T-helper 2 cell treated with Interferon-gamma antibody and Interleukin-4, amounts not matched to agents 100 ng/mL and 5 ng/mL, for 36 hours (primary cell): ENCODE results near the gene CCDC57. TPM values are rescaled to one million over a fixed set of nuclear protein-coding genes. Genes with fewer than 3 reads are reported as not detected.
"Not testable (repeated sequence)": the region's sequence is repeated elsewhere in the genome, so short reads cannot be mapped to it uniquely, and the experiment has no call there.

ENCODE experiments used
- intact Hi-C: fragments of 100-400 bp; cut with micrococcal nuclease; formaldehyde crosslinking; loops from one replicate; pipeline ENCODE4 v1.15.1; 2023
- total RNA-seq: library from RNA; stranded (reverse); gene quantifications from 2 replicates; pipeline ENCODE4 v1.2.3, GENCODE V29; 2022

The CCDC57 gene
- total RNA-seq, 1 donor from 2014 or later: 59.0 TPM

DNA sequence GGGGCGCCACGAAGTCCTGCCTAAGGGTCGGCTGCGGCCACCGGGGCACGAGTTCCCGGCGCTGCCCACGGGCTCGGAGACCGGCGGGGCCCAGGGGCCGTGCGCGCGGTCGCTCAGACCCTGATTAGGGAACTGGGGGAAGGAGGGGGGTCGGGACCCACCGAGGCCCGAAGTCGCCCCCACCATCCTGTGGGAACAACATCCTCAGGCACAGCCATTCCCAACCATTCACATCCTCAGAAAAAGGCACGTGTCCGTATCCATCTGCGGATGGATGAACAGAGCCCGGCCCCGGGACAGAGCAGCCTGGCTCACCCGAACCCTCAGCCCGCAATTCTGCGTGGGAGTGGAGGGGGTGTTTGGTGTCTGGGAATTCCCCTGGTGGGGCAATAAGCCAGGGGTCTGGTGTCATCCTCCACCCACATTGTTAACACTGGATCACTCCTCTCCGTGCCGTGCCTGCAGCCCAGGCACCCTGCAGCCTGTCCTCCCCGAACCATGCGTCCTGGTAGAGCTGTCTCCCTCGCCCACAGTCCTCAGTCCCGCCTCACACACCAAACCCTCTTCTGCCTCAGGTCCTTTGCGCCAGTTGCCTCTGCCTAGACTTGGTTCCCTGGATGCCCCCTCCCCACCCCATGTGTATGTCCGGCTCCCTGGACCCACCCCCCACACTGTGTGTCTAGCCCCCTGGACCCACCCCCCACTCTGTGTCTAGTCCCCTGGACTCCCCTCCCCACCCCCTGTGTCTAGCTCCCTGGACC lies 789 bp upstream of the CCDC57 start:
- intact Hi-C loops: no loop called here

GRCh38 chr17:82210655-82211054 lies 2.0 kb downstream of the CCDC57 start:
- intact Hi-C loops: not testable (repeated sequence)

GRCh38 chr17:82205720-82206508 lies 6.7 kb downstream of the CCDC57 start:
- intact Hi-C loops: no loop called here

GRCh38 chr17:82204831-82205719 lies 7.6 kb downstream of the CCDC57 start:
- intact Hi-C loops: no loop called here

DNA sequence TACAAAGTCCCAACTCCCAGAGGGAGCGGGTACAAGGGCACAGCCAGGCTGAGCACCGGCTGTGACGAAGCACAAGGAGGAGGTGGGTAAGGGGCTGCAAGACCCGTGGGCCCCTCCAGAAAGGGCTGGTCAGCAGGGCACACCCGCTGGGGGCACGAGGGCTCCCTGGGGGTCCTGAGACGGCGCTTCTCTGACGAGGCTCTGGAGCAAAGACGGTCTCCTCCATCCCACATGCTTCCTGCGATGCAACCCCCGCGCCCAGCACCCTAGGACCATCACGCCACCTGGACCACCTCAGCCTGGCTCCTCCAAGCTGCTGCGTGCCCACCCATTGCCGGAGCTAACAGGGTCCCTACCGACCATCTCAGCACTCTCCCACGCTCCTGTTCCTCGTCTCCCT lies 8.7 kb downstream of the CCDC57 start:
- intact Hi-C loops: no loop called here

GRCh38 chr17:82202981-82203380 lies 9.7 kb downstream of the CCDC57 start:
- intact Hi-C loops: no loop called here

DNA sequence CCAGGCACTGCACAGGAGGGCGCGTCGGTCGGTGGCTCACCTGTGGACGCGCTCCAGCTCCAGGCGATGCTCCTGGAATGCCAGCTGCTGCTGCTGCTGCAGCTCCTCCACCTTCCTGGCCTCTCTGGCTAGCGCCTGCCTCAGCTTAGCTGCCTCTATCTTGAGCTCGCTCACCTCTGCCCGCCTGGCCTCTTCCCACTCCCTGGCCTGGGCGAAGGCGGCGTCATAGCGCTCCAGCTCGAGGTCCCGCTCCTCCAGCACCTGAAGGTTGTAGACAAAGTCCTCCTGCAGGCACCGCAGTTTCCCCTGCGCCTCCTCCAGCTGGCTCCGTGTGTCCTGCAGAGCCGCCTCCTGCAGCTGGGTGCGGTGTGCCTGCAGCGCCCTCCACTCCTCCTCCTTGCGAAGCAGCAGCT lies 11.1 kb downstream of the CCDC57 start:
- intact Hi-C loops: loop anchor here (2.0 kb wide), 1 partner anchor 75 kb away; no protein-coding TSS in a partner anchor

DNA sequence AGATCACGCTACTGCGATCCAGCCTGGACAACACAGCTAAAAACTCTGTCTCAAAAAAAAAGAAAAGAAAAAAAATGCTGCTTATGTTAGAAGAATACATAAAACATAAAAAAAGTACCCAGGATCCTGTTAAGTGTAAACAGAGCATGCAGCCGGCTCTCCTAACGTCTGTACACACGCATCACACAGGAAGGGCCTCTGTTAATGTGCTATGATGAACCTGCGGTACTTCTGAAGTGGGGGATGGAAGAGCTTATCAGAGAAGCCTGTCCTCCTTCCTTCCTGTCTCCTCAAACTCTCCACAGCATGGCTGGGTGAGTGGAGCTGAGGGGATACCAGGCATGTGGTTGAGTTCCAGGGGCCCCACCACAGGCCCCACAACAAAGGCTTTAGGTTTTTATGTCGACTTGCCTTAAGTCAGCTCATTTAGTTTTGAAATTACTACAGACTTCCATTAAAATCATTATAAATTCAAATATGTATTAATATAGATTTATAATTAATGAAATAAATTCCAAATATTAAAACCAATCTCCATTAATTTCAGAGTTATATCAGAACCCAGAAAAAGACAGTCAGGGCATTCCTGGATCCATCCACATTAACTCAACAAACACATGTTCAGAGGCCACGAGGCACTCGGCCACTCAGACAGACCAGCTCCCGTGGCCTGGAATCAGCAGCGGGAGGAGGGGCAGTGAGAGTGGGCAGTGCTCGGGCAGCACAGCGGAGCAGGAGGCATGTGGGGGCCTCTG lies 11.7 kb downstream of the CCDC57 start:
- intact Hi-C loops: loop anchor here (2.0 kb wide), 1 partner anchor 74 kb away; no protein-coding TSS in a partner anchor

DNA sequence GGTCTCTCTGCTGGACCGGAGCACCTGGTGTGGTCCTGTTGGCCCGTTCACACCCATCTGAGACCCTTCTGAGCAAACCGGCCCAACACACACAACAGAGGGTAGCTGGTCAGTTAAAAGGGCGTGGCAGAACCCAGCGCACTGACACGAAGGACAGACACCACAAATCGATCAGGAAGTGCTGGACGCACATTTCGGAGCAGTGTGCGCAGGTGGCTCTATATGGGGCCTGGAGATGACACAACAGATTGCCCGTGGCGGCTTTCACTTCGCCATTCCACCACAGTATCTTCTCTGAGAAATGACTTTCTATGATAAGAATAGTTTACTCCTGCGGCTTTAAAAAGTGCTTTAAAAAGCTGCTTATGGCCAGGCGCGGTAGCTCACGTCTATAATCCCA lies 12.5 kb downstream of the CCDC57 start:
- intact Hi-C loops: loop anchor here (2.0 kb wide), 1 partner anchor 73 kb away; no protein-coding TSS in a partner anchor

DNA sequence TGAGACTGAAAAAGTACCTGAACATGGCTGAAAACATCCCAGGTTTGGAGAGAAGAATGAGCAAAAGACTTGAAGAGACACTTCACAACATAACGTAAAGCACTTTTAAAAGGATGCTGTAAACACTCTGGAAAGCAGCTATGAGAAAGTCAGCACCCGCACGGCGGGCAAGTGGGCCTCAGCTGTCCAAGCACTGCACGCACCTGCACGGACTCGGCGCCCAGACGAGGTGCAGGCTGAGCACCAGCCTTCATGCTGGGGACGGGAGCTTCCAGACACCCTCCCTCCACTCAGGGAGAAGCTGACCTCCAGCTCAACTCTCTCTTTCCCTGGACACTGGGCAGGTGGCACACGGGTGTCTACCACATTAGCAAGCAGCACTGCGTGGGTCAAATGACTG lies 13.1 kb downstream of the CCDC57 start:
- intact Hi-C loops: no loop called here

DNA sequence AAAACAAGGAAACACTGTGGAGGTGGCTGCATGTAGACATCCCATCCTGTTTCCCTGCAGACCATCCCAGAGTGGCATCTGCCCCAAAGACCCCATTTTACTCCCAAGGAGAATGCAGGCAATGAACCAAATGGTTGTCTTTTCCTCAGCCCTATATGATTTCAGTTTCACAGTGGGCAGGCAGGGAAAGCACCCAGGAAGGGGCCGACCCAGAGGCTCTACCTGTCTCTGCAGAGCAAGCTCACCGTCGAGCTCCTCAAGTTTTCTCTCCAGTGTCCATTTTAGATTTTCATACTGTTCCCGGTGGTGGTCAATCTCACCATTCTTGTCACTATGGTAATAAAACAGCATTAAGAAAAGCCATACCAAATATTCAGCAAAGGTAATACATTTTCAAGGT lies 14.6 kb downstream of the CCDC57 start:
- intact Hi-C loops: no loop called here

DNA sequence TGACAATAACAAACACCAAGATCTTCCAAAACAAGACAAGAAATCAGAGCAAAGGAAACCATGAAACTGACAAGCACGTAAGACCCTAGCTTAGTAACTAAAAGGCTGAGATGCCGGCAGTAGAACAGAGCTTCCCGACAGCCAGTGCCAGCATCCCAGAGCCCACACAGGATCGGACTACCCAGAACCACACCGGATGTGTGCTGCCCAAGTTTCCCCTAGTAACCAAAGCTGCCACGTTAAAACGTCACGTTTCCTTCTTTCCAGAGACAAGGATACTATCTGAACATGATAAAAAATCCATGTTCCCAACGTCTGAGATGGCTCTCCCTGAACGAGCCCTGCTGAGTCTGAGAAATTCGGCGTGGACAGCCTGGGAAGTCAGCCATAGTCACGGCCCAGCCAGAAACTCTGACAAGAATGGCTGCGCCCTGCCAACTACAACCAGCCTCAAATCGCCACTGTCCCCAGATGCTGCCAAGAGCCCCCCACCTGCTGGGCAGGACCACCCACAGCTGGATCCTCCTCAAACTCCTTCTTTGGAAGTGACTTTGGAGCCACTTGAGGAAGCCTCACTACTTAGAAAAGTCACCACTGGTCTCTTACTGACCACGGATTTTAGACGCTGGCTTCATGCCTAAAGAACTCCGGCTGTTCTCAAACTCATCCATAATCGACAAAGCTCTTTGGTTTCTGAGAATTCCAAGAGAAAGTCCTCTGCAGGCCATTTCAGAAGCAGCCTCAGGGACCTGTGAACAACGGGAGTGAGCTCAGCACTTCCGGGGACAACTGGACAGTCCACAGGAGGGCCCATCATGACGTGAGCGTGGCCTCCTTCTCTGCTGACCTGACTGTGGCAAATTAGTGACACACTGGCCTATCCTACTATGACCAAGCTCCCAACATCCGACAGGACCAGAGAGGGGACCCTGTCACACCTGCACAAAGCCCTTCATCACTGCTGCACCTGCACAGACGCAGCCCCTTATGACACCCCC lies 16.7 kb downstream of the CCDC57 start:
- intact Hi-C loops: no loop called here

DNA sequence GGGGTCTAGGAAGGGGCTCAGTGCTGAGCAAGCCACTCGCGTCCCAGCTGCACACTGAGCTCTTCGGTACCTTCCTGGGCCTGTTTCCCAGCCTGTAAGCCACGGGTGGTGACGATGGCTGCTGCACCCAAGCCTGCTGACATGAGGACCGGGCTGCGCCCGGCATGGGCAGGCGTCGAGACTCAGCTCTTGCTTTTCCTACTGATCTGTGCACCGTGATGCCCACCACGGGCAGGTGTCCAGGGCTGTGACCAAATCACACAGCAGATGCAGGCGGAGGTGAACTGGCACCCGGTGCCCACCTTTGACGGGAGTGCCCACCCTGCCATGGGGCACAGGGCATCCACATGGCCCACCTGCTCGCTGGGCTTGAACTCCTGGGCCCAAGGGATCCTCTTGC lies 17.9 kb downstream of the CCDC57 start:
- intact Hi-C loops: no loop called here

- intact Hi-C loops: no loop called here
Measured at GRCh38 chr17:82193520-82194220, 19.0 kb downstream of the CCDC57 start.

- intact Hi-C loops: not testable (repeated sequence)
Measured at GRCh38 chr17:82193050-82193449, 19.6 kb downstream of the CCDC57 start.

- intact Hi-C loops: no loop called here
Measured at GRCh38 chr17:82188001-82188961, 24.4 kb downstream of the CCDC57 start.

GRCh38 chr17:82187500-82187899 lies 25.1 kb downstream of the CCDC57 start:
- intact Hi-C loops: no loop called here

- intact Hi-C loops: no loop called here
Measured at GRCh38 chr17:82186221-82186620, 26.4 kb downstream of the CCDC57 start.
